ENCODE results near the gene MYBPC2.

- TF ChIP-seq, protein P1, sequence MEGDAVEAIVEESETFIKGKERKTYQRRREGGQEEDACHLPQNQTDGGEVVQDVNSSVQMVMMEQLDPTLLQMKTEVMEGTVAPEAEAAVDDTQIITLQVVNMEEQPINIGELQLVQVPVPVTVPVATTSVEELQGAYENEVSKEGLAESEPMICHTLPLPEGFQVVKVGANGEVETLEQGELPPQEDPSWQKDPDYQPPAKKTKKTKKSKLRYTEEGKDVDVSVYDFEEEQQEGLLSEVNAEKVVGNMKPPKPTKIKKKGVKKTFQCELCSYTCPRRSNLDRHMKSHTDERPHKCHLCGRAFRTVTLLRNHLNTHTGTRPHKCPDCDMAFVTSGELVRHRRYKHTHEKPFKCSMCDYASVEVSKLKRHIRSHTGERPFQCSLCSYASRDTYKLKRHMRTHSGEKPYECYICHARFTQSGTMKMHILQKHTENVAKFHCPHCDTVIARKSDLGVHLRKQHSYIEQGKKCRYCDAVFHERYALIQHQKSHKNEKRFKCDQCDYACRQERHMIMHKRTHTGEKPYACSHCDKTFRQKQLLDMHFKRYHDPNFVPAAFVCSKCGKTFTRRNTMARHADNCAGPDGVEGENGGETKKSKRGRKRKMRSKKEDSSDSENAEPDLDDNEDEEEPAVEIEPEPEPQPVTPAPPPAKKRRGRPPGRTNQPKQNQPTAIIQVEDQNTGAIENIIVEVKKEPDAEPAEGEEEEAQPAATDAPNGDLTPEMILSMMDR (IDR thresholded peaks at IDR 0.05), result peak; percentile 89
- TF ChIP-seq, protein P2, sequence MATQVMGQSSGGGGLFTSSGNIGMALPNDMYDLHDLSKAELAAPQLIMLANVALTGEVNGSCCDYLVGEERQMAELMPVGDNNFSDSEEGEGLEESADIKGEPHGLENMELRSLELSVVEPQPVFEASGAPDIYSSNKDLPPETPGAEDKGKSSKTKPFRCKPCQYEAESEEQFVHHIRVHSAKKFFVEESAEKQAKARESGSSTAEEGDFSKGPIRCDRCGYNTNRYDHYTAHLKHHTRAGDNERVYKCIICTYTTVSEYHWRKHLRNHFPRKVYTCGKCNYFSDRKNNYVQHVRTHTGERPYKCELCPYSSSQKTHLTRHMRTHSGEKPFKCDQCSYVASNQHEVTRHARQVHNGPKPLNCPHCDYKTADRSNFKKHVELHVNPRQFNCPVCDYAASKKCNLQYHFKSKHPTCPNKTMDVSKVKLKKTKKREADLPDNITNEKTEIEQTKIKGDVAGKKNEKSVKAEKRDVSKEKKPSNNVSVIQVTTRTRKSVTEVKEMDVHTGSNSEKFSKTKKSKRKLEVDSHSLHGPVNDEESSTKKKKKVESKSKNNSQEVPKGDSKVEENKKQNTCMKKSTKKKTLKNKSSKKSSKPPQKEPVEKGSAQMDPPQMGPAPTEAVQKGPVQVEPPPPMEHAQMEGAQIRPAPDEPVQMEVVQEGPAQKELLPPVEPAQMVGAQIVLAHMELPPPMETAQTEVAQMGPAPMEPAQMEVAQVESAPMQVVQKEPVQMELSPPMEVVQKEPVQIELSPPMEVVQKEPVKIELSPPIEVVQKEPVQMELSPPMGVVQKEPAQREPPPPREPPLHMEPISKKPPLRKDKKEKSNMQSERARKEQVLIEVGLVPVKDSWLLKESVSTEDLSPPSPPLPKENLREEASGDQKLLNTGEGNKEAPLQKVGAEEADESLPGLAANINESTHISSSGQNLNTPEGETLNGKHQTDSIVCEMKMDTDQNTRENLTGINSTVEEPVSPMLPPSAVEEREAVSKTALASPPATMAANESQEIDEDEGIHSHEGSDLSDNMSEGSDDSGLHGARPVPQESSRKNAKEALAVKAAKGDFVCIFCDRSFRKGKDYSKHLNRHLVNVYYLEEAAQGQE (IDR thresholded peaks at IDR 0.05; ENCODE audit: insufficient read depth in 1 of 2, low read depth in 2 of 2, low read length in 1 of 2), result no peak
- TF ChIP-seq SIN3A (IDR thresholded peaks at IDR 0.05; ENCODE audit: borderline replicate concordance, insufficient read depth, low read depth, low read length) (no peak), POLR2AphosphoS5 (IDR thresholded peaks at IDR 0.05; ENCODE audit: low read depth, low read length) (no peak)
Observed at GRCh38 chr19:50478901-50479715, 46.4 kb downstream of the MYBPC2 start.
